Pancreas (tissue), 10 donors: ENCODE data around the gene MYADML2. TPM values are rescaled to one million over a fixed set of nuclear protein-coding genes. Genes with fewer than 3 reads are reported as not detected.

Experiments
- ATAC-seq, 4 donors: fragments of 200-7000 bp; cut with Tn5 transposase; one replicate each; pipeline versions ENCODE4 v1.8.0 to v1.9.1; 2020; ENCODE audit warnings: mild to moderate bottlenecking in 4 of 4, moderate library complexity in 4 of 4
- DNase-seq, 6 donors: peaks; one replicate each; pipeline ENCODE4 v3.0.0-alpha.2; 2020
- FAIRE-seq: peaks from 2 replicates; lab custom pipeline; 2012; peaks lifted over from hg19 to GRCh38; lab: Jason Lieb, UNC
- H3K27ac ChIP-seq, 4 donors: fragments of 200-600 bp; sonication (generic); 1 replicate in 3 of 4; 2 replicates in 1 of 4; pipeline versions ENCODE4 v1.5.0 to v1.8.0; 2020
- H3K27me3 ChIP-seq, 4 donors: fragments of 200-600 bp; one replicate each; pipeline ENCODE4 v1.8.0; 2021
- H3K36me3 ChIP-seq, 3 donors: fragments of 200-600 bp; sonication (generic) in 1 of 3; one replicate each; pipeline versions ENCODE4 v1.5.0 to v1.8.0; 2020 to 2021
- H3K4me1 ChIP-seq, 3 donors: fragments of 200-600 bp; one replicate each; pipeline ENCODE4 v1.8.0; 2021
- H3K4me3 ChIP-seq, 4 donors: fragments of 200-600 bp; sonication (generic) in 2 of 4; one replicate each; pipeline versions ENCODE4 v1.5.0 to v1.8.0; 2020 to 2021
- H3K9me3 ChIP-seq, 4 donors: fragments of 200-600 bp; one replicate each; pipeline ENCODE4 v1.8.0; 2021
- CTCF ChIP-seq, 4 donors: fragments of 200-600 bp; sonication (generic) in 3 of 4; IDR thresholded peaks; one replicate each; pipeline versions ENCODE4 v1.5.0 to v1.8.0; 2021; ENCODE audit warnings: antibody characterized with exemption in 4 of 4
- WGBS, 2 donors: extraction: QIAGEN DNeasy Blood & Tissue Kit; methylation state at CpG; one replicate each; pipeline ENCODE4 v1.1.7; 2013; 5-methylcytosine and 5-hydroxymethylcytosine counted together
- intact Hi-C, 3 donors: fragments of 100-400 bp; cut with DNase I; formaldehyde crosslinking; loops; one replicate each; pipeline versions ENCODE4 v1.11.1 to v1.14.2; 2022
- polyA plus RNA-seq, 2 donors: library from polyadenylated mRNA; stranded (reverse); fragments of 200-250 nt; gene quantifications; one replicate each; pipeline ENCODE4 v1.2.3, GENCODE V29; 2013
- total RNA-seq, 6 donors: library from RNA; stranded (reverse); fragmentation: NEBNext Ultra II Directional in 4 of 6; extraction: Animal tissue kit (Norgen Biotek cat#: 25700) in 4 of 6; gene quantifications; one replicate each; pipeline versions ENCODE4 v1.2.1 to v1.2.4, GENCODE V29; 2021 to 2023
- donor health status: healthy with polysubstance abuse.
- donor health status: DM: no; HTN: no; CAD: no; lungs with moderate emphysema.
- donor health status: DM: no; HTN: no; CAD: no.
- donor health status: control.
- donor health status: control.
- donor health status: Bipolar disorder and iron deficiency.
- donor health status: DM: yes; HTN: yes; CAD: no.
- donor health status: DM: no; HTN: no; CAD: no.
- donor health status: DM: no; HTN: no; CAD: no.
- donor health status: DM: yes; HTN: yes; CAD: no.

The MYADML2 gene
- total and polyA plus RNA-seq, 8 donors: not detected

GRCh38 chr17:81993729-81994592 lies 46.9 kb upstream of the MYADML2 start:
- no peak for ATAC-seq
- intact Hi-C loops: no loop called here
- no peak overlapping the region for H3K4me3 ChIP-seq

GRCh38 chr17:81992306-81993102 lies 45.5 kb upstream of the MYADML2 start:
- H3K9me3 ChIP-seq: no peaks in the 10 kb centered on the region
- intact Hi-C loops: no loop called here
- no peak for ATAC-seq
- WGBS, 2 donors: 74 to 76% methylated on average over 31 of the region's 31 CpGs
- DNase-seq: peak in 2 of 6 donors; percentile 43 to 75
- no peak for TF ChIP-seq CTCF (IDR thresholded peaks at IDR 0.05)
- H3K36me3 ChIP-seq: no peaks in the 10 kb centered on the region
- peaks cover 15 to 20% (median 17%) of the 10 kb centered on the region in 3 donors for H3K4me1 ChIP-seq
- no peak for FAIRE-seq
- H3K4me3 ChIP-seq: peak overlapping the region in 2 of 4 donors; percentile 13 to 26
- H3K27me3 ChIP-seq: no peaks in the 10 kb centered on the region
- H3K27ac ChIP-seq: peak overlapping the region; percentile 49 to 79 (median 72)

More at GRCh38 chr17:81993729-81994592, 46.9 kb upstream of the MYADML2 start:
- no peaks in the 10 kb centered on the region for H3K36me3 ChIP-seq
- no peak for FAIRE-seq
- peak in 2 of 6 donors; percentile 34 to 72 for DNase-seq
- no peak for TF ChIP-seq CTCF (IDR thresholded peaks at IDR 0.05)
- H3K27ac ChIP-seq: no peak overlapping the region
- H3K27me3 ChIP-seq: no peaks in the 10 kb centered on the region
- H3K9me3 ChIP-seq: no peaks in the 10 kb centered on the region
- H3K4me1 ChIP-seq: peaks cover 15 to 20% (median 17%) of the 10 kb centered on the region in 3 donors
- 94 to 95% methylated on average over 34 to 37 of the region's 37 CpGs for WGBS, 2 donors

- FAIRE-seq: no peak
- Histone ChIP-seq H3K9me3 (no peaks in the 10 kb centered on the region), H3K27ac (peak overlapping the region; percentile 49 to 79 (median 72)), H3K4me1 (peaks cover 15 to 20% (median 17%) of the 10 kb centered on the region in 3 donors), H3K4me3 (peak overlapping the region in 2 of 4 donors; percentile 13 to 26), H3K36me3 (no peaks in the 10 kb centered on the region), H3K27me3 (no peaks in the 10 kb centered on the region)
- TF ChIP-seq CTCF (IDR thresholded peaks at IDR 0.05): no peak
- ATAC-seq: peak; percentile 85 to 91 (median 90)
- intact Hi-C loops: no loop called here
- DNase-seq: peak; percentile 87 to 96 (median 90)
- WGBS, 2 donors: 12% methylated on average over 30 to 31 of the region's 31 CpGs
Measured at GRCh38 chr17:81991684-81992305, 44.8 kb upstream of the MYADML2 start.

GRCh38 chr17:81990836-81991683 lies 44.0 kb upstream of the MYADML2 start:
- no peak overlapping the region for H3K4me3 ChIP-seq
- intact Hi-C loops: no loop called here
- peaks cover 0 to under 1% (median 0%) of the 10 kb centered on the region in 3 donors for H3K36me3 ChIP-seq
- DNase-seq (peak; percentile 45 to 82 (median 66)), FAIRE-seq (no peak), ATAC-seq (peak; percentile 31 to 42 (median 37))
- H3K9me3 ChIP-seq: no peaks in the 10 kb centered on the region
- WGBS, 2 donors: 46 to 54% methylated on average over 25 of the region's 25 CpGs
- no peak for TF ChIP-seq CTCF (IDR thresholded peaks at IDR 0.05)
- H3K27ac ChIP-seq: peak overlapping the region; percentile 49 to 79 (median 72)
- peaks cover 15 to 20% (median 17%) of the 10 kb centered on the region in 3 donors for H3K4me1 ChIP-seq
- H3K27me3 ChIP-seq: no peaks in the 10 kb centered on the region
